Muscle layer of duodenum (tissue), 2 donors: Measurements from ENCODE around the gene ABHD18.
"Not testable (repeated sequence)": the region's sequence is repeated elsewhere in the genome, so short reads cannot be mapped to it uniquely, and the experiment has no call there.

Experiments
- H3K27ac ChIP-seq: one replicate; pipeline ENCODE4 v1.7.0; 2013; ENCODE audit warnings: mild to moderate bottlenecking, low read length
- H3K27me3 ChIP-seq: one replicate; pipeline ENCODE4 v1.7.0; 2013; ENCODE audit warnings: low read depth, mild to moderate bottlenecking, control low read depth, low read length
- H3K36me3 ChIP-seq, 2 donors: one replicate each; pipeline ENCODE4 v1.7.0; 2013; ENCODE audit warnings: low read length in 2 of 2, control low read depth in 1 of 2, mild to moderate bottlenecking in 1 of 2; ENCODE audit not compliant: insufficient read depth in 2 of 2, control insufficient read depth in 1 of 2
- H3K4me1 ChIP-seq, 2 donors: one replicate each; pipeline ENCODE4 v1.7.0; 2013; ENCODE audit warnings: low read length in 2 of 2, mild to moderate bottlenecking in 2 of 2, control low read depth in 1 of 2, moderate library complexity in 1 of 2; ENCODE audit not compliant: insufficient read depth in 2 of 2, control insufficient read depth in 1 of 2
- H3K4me3 ChIP-seq, 2 donors: one replicate each; pipeline ENCODE4 v1.7.0; 2013; ENCODE audit warnings: low read length in 2 of 2, low read depth in 1 of 2, mild to moderate bottlenecking in 1 of 2
- H3K9me3 ChIP-seq, 2 donors: one replicate each; pipeline ENCODE4 v1.7.0; 2013; ENCODE audit warnings: low read length in 2 of 2, control low read depth in 1 of 2, mild to moderate bottlenecking in 1 of 2; ENCODE audit not compliant: control insufficient read depth in 1 of 2
- donor health status: healthy.

ABHD18 gene

DNA sequence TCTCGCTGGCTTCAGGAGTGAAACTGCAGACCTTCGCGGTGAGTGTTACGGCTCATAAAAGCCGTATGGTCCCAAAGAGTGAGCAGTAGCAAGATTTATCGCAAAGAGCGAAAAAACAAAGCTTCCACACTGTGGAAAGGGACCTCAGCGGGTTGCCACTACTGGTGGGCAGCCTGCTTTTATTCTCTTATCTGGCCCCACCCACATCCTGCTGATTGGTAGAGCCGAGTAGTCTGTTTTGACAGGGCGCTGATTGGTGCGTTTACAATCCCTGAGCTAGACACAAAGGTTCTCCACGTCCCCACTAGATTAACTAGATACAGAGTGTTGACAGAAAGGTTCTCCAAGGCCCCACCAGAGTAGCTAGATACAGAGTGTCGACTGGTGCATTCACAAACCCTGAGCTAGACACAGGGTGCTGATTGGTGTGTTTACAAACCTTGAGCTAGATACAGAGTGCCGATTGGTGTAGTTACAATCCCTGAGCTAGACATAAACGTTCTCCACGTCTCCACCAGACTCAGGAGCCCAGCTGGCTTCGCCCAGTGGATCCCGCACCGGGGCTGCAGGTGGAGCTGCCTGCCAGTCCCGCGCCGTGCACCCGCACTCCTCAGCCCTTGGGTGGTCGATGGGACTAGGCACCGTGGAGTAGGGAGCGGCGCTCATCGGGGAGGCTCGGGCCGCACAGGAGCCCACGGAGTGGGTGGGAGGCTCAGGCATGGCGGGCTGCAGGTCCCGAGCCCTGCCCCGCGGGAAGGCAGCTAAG, 1.4 kb upstream of the ABHD18 start:
- peak overlapping the region in 1 of 2 donors; percentile 95 for H3K4me3 ChIP-seq
- H3K4me1 ChIP-seq, H3K9me3 ChIP-seq, H3K27me3 ChIP-seq, H3K27ac ChIP-seq, H3K36me3 ChIP-seq: not testable (repeated sequence)

- not testable (repeated sequence) for H3K36me3 ChIP-seq, H3K27me3 ChIP-seq, H3K4me1 ChIP-seq, H3K9me3 ChIP-seq
- H3K4me3 ChIP-seq = peak overlapping the region; percentile 93 to 95
- H3K27ac ChIP-seq = peak overlapping the region; percentile 93
These were observed 662 bp upstream of the ABHD18 start for GRCh38 chr4:127964426-127965061.

GRCh38 chr4:127965803-127966175, 583 bp downstream of the ABHD18 start:
- Histone ChIP-seq H3K36me3 (no peaks in the 10 kb centered on the region), H3K9me3 (no peaks in the 10 kb centered on the region), H3K4me3 (peak overlapping the region; percentile 93 to 95), H3K27me3 (no peaks in the 10 kb centered on the region), H3K27ac (peak overlapping the region; percentile 93), H3K4me1 (peaks cover 0 to 8% of the 10 kb centered on the region in 2 donors)

- H3K9me3 ChIP-seq = no peaks in the 10 kb centered on the region
- no peaks in the 10 kb centered on the region for H3K36me3 ChIP-seq
- H3K4me3 ChIP-seq = no peak overlapping the region
- no peaks in the 10 kb centered on the region for H3K27me3 ChIP-seq
- H3K27ac ChIP-seq = no peak overlapping the region
- H3K4me1 ChIP-seq = peaks cover 0 to 8% of the 10 kb centered on the region in 2 donors
These were observed 2.1 kb downstream of the ABHD18 start for GRCh38 chr4:127967141-127967775.

DNA sequence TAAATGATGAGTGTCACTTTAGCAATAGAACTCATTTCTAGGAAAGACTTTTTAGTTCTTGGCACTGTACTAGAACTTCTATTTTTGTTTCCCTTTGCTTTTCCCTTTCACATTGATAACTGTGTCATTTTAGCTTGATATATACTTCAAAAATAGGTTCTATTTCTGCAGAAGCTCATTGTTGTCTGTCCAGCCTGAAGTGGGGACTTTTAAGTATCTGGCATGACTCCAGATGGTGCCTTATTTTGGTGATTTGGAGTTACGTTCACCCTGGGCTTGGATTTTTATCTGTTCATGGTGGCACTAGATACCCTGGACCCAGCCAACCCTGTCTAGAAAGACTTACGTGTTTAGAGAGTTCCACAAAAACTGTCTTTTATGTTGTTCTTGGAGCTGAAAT, 3.4 kb downstream of the ABHD18 start:
- Histone ChIP-seq H3K4me1 (peaks cover 0 to 5% of the 10 kb centered on the region in 2 donors), H3K27ac (no peak overlapping the region), H3K27me3 (no peaks in the 10 kb centered on the region), H3K4me3 (no peak overlapping the region), H3K36me3 (peaks cover 0 to 7% of the 10 kb centered on the region in 2 donors), H3K9me3 (no peaks in the 10 kb centered on the region)

- H3K9me3 ChIP-seq, H3K4me3 ChIP-seq, H3K36me3 ChIP-seq, H3K27me3 ChIP-seq, H3K4me1 ChIP-seq, H3K27ac ChIP-seq: not testable (repeated sequence)
These were observed 5.7 kb downstream of the ABHD18 start for GRCh38 chr4:127970925-127971324.

GRCh38 chr4:127975121-127975770, 10.0 kb downstream of the ABHD18 start:
- H3K4me1 ChIP-seq = no peaks in the 10 kb centered on the region
- H3K9me3 ChIP-seq = no peaks in the 10 kb centered on the region
- peaks cover 0 to 7% of the 10 kb centered on the region in 2 donors for H3K36me3 ChIP-seq
- H3K4me3 ChIP-seq = no peak overlapping the region
- H3K27me3 ChIP-seq = no peaks in the 10 kb centered on the region
- H3K27ac ChIP-seq = no peak overlapping the region

- no peaks in the 10 kb centered on the region for H3K4me1 ChIP-seq
- H3K9me3 ChIP-seq = no peaks in the 10 kb centered on the region
- peaks cover 0 to 1% of the 10 kb centered on the region in 2 donors for H3K36me3 ChIP-seq
- H3K27ac ChIP-seq = no peak overlapping the region
- H3K4me3 ChIP-seq = no peak overlapping the region
- H3K27me3 ChIP-seq = no peaks in the 10 kb centered on the region
These were observed 13.7 kb downstream of the ABHD18 start for GRCh38 chr4:127978930-127979329.

- H3K4me3 ChIP-seq = no peak overlapping the region
- no peaks in the 10 kb centered on the region for H3K9me3 ChIP-seq
- no peaks in the 10 kb centered on the region for H3K27me3 ChIP-seq
- H3K4me1 ChIP-seq = no peaks in the 10 kb centered on the region
- no peak overlapping the region for H3K27ac ChIP-seq
- H3K36me3 ChIP-seq = peaks cover 12 to 19% of the 10 kb centered on the region in 2 donors
These were observed 17.2 kb downstream of the ABHD18 start for GRCh38 chr4:127982445-127982844.

GRCh38 chr4:127985989-127986388, 20.8 kb downstream of the ABHD18 start:
- H3K9me3 ChIP-seq = no peaks in the 10 kb centered on the region
- H3K4me1 ChIP-seq = no peaks in the 10 kb centered on the region
- peaks cover 12 to 21% of the 10 kb centered on the region in 2 donors for H3K36me3 ChIP-seq
- no peak overlapping the region for H3K4me3 ChIP-seq
- no peaks in the 10 kb centered on the region for H3K27me3 ChIP-seq
- no peak overlapping the region for H3K27ac ChIP-seq

- H3K27ac ChIP-seq = no peak overlapping the region
- H3K36me3 ChIP-seq = peaks cover 12 to 23% of the 10 kb centered on the region in 2 donors
- H3K9me3 ChIP-seq = no peaks in the 10 kb centered on the region
- H3K27me3 ChIP-seq = no peaks in the 10 kb centered on the region
- H3K4me1 ChIP-seq = no peaks in the 10 kb centered on the region
- no peak overlapping the region for H3K4me3 ChIP-seq
These were observed 23.4 kb downstream of the ABHD18 start for GRCh38 chr4:127988638-127989037.
